Osteocyte (in vitro differentiated cells): Measurements from ENCODE around the gene CCDC27. TPM values are rescaled to one million over a fixed set of nuclear protein-coding genes. Genes with fewer than 3 reads are reported as not detected.

ENCODE experiments used
- DNase-seq: peaks from one replicate; pipeline ENCODE4 v3.0.0; 2021; ENCODE audit warnings: mixed read lengths; ENCODE audit not compliant: unreplicated experiment; ENCODE audit errors: extremely low spot score
- H3K27ac Mint-ChIP-seq: one replicate; pipeline ENCODE4 v1.8.0; 2021; ENCODE audit warnings: mild to moderate bottlenecking, mixed read lengths; ENCODE audit not compliant: unreplicated experiment
- H3K27me3 Mint-ChIP-seq: one replicate; pipeline ENCODE4 v1.8.0; 2021; ENCODE audit warnings: mixed read lengths; ENCODE audit not compliant: unreplicated experiment
- H3K36me3 Mint-ChIP-seq: one replicate; pipeline ENCODE4 v1.8.0; 2021; ENCODE audit warnings: mixed read lengths; ENCODE audit not compliant: unreplicated experiment
- H3K4me1 Mint-ChIP-seq: one replicate; pipeline ENCODE4 v1.8.0; 2021; ENCODE audit warnings: mixed read lengths; ENCODE audit not compliant: unreplicated experiment
- H3K4me3 Mint-ChIP-seq: one replicate; pipeline ENCODE4 v1.8.0; 2021; ENCODE audit warnings: mild to moderate bottlenecking, moderate library complexity, mixed read lengths; ENCODE audit not compliant: unreplicated experiment
- H3K9me3 Mint-ChIP-seq: one replicate; pipeline ENCODE4 v1.8.0; 2021; ENCODE audit warnings: mixed read lengths; ENCODE audit not compliant: unreplicated experiment
- CTCF ChIP-seq: fragments of 200-600 bp; sonication (generic); IDR thresholded peaks from 2 replicates; pipeline ENCODE4 v1.5.0; 2021; ENCODE audit warnings: antibody characterized with exemption, mild to moderate bottlenecking, moderate library complexity
- total RNA-seq: library from RNA; stranded (reverse); gene quantifications from 2 replicates; pipeline ENCODE4 v1.2.1, GENCODE V29; 2021

Gene CCDC27
- total RNA-seq, 1 donor from 2014 or later: not detected

GRCh38 chr1:3814771-3815561 is 62.7 kb downstream of the CCDC27 start:
- DNase-seq: no peak
- H3K4me1 Mint-ChIP-seq: peaks cover 17% of the 10 kb centered on the region
- peaks cover 14% of the 10 kb centered on the region for H3K36me3 Mint-ChIP-seq

GRCh38 chr1:3816331-3817137 is 64.3 kb downstream of the CCDC27 start:
- H3K27me3 Mint-ChIP-seq: no peaks in the 10 kb centered on the region
- H3K36me3 Mint-ChIP-seq: peaks cover 23% of the 10 kb centered on the region
- H3K9me3 Mint-ChIP-seq: no peaks in the 10 kb centered on the region
- no peak for DNase-seq
- no peak overlapping the region for H3K27ac Mint-ChIP-seq
- peaks cover 18% of the 10 kb centered on the region for H3K4me1 Mint-ChIP-seq
- no peak overlapping the region for H3K4me3 Mint-ChIP-seq
- no peak for TF ChIP-seq CTCF

More at GRCh38 chr1:3814771-3815561, 62.7 kb downstream of the CCDC27 start:
- no peak overlapping the region for H3K4me3 Mint-ChIP-seq
- TF ChIP-seq CTCF: no peak
- no peaks in the 10 kb centered on the region for H3K9me3 Mint-ChIP-seq
- H3K27me3 Mint-ChIP-seq: no peaks in the 10 kb centered on the region
- H3K27ac Mint-ChIP-seq: no peak overlapping the region

GRCh38 chr1:3817138-3817740 is 65.0 kb downstream of the CCDC27 start:
- Mint-ChIP-seq H3K4me3 (no peak overlapping the region), H3K9me3 (no peaks in the 10 kb centered on the region), H3K4me1 (peaks cover 16% of the 10 kb centered on the region), H3K36me3 (peaks cover 30% of the 10 kb centered on the region), H3K27me3 (no peaks in the 10 kb centered on the region), H3K27ac (no peak overlapping the region)
- no peak for DNase-seq
- no peak for TF ChIP-seq CTCF

DNA sequence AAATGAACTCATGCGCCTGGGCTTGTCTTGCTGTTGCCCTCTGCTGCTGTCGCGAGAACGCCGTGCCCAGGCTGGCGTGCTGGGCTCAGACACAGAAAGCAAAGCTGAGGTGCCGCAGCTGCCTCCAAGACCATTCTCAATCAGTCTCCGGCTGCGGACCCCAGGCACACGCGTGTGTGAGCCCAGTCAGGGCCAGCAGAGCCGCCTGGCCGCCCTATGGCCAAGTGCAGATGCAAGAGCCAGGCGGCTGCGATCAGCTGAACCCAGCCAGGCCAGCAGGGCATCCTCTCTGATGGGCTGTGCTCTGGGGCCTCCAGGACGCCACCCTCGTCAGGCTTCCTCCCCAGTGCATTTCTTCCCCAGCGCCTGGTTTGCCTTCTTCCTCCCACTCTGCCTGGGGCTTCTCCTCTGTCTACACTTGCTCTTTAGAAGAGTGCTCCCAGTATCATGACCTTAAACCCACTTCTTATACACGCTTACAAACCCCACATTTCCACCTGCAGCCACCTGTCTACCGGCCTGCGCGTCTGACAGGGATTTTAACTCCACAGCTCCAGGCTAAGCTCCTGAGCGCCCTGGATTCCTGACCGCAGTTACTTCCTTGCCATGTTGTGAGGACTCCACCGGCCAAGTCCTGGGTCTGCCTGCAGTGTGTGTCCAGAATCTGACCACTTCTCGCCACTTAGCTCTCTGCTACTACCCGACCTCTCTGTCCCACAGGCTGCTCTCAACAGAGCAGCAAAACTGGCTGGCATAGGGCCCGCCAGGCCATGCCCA is 65.8 kb downstream of the CCDC27 start:
- Mint-ChIP-seq H3K36me3 (peaks cover 34% of the 10 kb centered on the region), H3K27me3 (no peaks in the 10 kb centered on the region), H3K27ac (no peak overlapping the region), H3K4me3 (no peak overlapping the region), H3K9me3 (no peaks in the 10 kb centered on the region), H3K4me1 (peaks cover 16% of the 10 kb centered on the region)
- DNase-seq: no peak
- TF ChIP-seq CTCF: no peak
